Prostate gland (tissue), 2 donors: ENCODE results near the gene FGGY.
"Not testable (repeated sequence)": the region's sequence is repeated elsewhere in the genome, so short reads cannot be mapped to it uniquely, and the experiment has no call there.

Experiments
- POLR2A ChIP-seq: fragments of 450-650 bp; IDR thresholded peaks from one replicate; pipeline ENCODE4 v1.6.1; 2016; ENCODE audit warnings: antibody characterized with exemption, mild to moderate bottlenecking
- POLR2AphosphoS5 ChIP-seq: sonication (generic); formaldehyde crosslinking; IDR thresholded peaks from one replicate; pipeline ENCODE4 v1.6.1; 2017; ENCODE audit warnings: antibody characterized with exemption
- TF ChIP-seq, protein P1 (sequence below), 4 experiments: fragments of 200-600 bp in 2 of 4; fragments of 450-650 bp in 2 of 4; sonication (generic) in 2 of 4; IDR thresholded peaks; 1 replicate in 3 of 4; 2 replicates in 1 of 4; pipeline ENCODE4 v1.5.1; 2016 to 2019; ENCODE audit warnings: antibody characterized with exemption in 4 of 4, mild to moderate bottlenecking in 2 of 4, moderate library complexity in 2 of 4

DNA sequence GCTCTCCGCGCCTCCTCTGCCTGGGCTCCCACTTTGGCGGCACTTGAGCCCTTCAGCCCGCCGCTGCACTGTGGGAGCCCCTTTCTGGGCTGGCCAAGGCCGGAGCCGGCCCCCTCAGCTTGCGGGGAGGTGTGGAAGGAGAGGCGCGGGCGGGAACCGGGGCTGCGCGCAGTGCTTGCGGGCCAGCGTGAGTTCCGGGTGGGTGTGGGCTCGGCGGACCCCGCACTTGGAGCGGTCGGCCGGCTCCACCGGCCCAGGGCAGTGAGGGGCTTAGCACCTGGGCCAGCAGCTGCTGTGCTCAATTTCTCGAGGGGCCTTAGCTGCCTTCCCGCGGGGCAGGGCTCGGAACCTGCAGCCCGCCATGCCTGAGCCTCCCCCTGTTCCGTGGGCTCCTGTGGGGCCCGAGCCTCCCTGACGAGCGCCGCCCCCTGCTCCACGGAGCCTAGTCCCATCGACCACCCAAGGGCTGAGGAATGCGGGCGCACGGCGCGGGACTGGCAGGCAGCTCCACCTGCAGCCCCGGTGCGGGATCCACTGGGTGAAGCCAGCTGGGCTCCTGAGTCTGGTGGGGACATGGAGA, 175.2 kb downstream of the FGGY start:
- TF ChIP-seq, protein P1, sequence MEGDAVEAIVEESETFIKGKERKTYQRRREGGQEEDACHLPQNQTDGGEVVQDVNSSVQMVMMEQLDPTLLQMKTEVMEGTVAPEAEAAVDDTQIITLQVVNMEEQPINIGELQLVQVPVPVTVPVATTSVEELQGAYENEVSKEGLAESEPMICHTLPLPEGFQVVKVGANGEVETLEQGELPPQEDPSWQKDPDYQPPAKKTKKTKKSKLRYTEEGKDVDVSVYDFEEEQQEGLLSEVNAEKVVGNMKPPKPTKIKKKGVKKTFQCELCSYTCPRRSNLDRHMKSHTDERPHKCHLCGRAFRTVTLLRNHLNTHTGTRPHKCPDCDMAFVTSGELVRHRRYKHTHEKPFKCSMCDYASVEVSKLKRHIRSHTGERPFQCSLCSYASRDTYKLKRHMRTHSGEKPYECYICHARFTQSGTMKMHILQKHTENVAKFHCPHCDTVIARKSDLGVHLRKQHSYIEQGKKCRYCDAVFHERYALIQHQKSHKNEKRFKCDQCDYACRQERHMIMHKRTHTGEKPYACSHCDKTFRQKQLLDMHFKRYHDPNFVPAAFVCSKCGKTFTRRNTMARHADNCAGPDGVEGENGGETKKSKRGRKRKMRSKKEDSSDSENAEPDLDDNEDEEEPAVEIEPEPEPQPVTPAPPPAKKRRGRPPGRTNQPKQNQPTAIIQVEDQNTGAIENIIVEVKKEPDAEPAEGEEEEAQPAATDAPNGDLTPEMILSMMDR (IDR thresholded peaks at IDR 0.05): not testable (repeated sequence)
- not testable (repeated sequence) for TF ChIP-seq POLR2A, POLR2AphosphoS5
